Measurements from ENCODE around the gene NAALADL1. TPM values are rescaled to one million over a fixed set of nuclear protein-coding genes. Genes with fewer than 3 reads are reported as not detected.

NAALADL1 gene
- total RNA-seq, 4 donors from 2014 or later, result 2.9 to 26.3 (median 16.4) TPM

- no peak for TF ChIP-seq CTCF (IDR thresholded peaks at IDR 0.05; ENCODE audit: low read depth)
Measured at GRCh38 chr11:65021003-65021402, 37.4 kb downstream of the NAALADL1 start.

- TF ChIP-seq CTCF (IDR thresholded peaks at IDR 0.05; ENCODE audit: low read depth), result no peak
Measured at GRCh38 chr11:65019824-65020223, 38.5 kb downstream of the NAALADL1 start.

- TF ChIP-seq CTCF (IDR thresholded peaks at IDR 0.05; ENCODE audit: low read depth), result no peak
Measured at GRCh38 chr11:65017937-65018336, 40.4 kb downstream of the NAALADL1 start.

- no peak for TF ChIP-seq CTCF (IDR thresholded peaks at IDR 0.05; ENCODE audit: low read depth)
Measured at GRCh38 chr11:65016705-65017104, 41.6 kb downstream of the NAALADL1 start.

DNA sequence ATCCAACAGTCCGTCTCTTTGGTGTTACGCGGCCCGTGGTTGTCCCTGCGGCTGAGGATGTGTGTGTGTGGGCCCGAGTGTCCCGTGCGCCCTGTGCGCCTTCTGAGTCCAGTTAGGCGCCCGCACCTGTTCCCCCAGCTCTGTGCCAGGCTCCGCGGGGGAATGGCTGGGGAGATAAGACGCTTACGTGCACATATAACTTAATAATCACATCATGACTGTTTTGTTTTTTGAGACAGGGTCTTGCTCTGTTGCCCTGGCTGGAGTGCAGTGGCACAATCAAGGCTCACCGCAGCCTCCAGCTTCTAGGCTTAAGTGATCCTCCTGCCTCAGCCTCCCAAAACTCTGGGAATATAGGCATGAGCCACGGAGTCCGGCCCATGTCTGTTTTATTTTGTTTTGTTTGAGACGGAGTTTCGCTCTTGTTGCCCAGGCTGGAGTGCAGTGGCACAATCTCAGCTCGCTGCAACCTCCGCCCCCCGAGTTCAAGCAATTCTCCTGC, 43.6 kb downstream of the NAALADL1 start:
- TF ChIP-seq CTCF (IDR thresholded peaks at IDR 0.05; ENCODE audit: low read depth), result no peak

- no peak for TF ChIP-seq CTCF (IDR thresholded peaks at IDR 0.05; ENCODE audit: low read depth)
Measured at GRCh38 chr11:65013888-65014725, 44.2 kb downstream of the NAALADL1 start, which contains the start of gene ARL2. TSS of gene ARL2 (plus strand) at chr11:65014160. CDS start at chr11:65014208, 48 bp downstream.

- TF ChIP-seq CTCF (IDR thresholded peaks at IDR 0.05; ENCODE audit: low read depth), result no peak
Measured at GRCh38 chr11:65013130-65013887, 45.0 kb downstream of the NAALADL1 start.
